T-helper 1 cell (primary cell): ENCODE results near the gene BLOC1S2.
"Not testable (repeated sequence)": the region's sequence is repeated elsewhere in the genome, so short reads cannot be mapped to it uniquely, and the experiment has no call there.

Experiments used
- DNase-seq, 5 donors: peaks; one replicate each; pipeline ENCODE4 v3.0.0-alpha.2; 2012 to 2020

BLOC1S2 gene

DNA sequence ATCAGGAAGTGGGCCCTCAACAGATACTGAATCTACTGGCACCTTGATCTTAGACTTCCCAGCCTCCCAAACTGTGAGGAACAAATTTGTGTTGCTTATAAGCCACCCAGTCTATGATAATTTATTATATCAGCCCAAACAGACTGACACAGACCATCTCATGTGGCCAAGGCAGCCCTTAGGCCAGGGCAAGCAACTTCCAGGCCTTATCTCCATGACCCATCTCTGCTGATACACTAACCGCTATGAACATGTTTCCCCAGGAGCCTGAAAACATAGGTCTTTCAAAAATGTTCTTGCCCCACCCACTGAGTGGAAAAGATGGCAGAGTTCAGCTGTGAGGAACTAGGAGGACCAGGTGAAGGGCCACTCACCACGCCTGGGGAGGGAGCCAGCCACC is 3.2 kb upstream of the BLOC1S2 start:
- no peak for DNase-seq

- DNase-seq, result no peak
Measured at GRCh38 chr10:100288196-100288595, 1.7 kb upstream of the BLOC1S2 start.

DNA sequence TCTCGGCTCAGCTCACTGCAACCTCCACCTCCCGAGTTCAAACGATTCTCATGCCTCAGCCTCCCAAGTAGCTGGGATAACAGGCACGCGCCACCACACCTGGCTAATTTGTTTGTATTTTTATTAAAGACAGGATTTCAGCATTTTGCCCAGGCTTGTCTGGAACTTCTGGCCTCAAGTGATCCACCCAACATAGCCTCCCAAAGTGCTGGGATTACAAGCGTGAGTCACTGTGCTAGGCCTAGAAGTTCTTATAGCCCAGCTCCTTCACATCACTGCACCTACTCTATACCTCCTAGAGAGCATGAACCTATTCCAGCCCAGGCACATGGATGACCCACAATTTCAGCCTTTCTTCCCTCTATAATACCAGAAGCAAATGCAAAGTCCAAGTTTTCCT is 1.3 kb upstream of the BLOC1S2 start:
- no peak for DNase-seq

DNA sequence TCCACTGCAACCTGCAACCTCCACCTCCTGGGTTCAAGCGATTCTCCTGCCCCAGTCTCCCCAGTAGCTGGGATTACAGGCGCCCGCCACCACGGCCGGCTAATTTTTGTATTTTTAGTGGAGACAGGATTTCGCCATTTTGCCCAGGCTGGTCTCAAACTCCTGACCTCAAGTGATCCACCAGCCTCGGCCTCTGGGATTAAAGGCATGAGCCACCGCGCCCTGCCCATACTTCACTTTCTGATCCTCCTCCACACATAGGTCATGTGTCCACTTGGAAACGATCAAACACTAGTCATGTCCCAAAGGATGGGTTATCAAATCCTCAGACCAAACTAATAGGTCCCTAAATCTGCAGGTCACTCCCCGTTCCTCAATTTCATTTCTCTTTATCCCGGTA is 1.2 kb downstream of the BLOC1S2 start:
- DNase-seq, result not testable (repeated sequence)

DNA sequence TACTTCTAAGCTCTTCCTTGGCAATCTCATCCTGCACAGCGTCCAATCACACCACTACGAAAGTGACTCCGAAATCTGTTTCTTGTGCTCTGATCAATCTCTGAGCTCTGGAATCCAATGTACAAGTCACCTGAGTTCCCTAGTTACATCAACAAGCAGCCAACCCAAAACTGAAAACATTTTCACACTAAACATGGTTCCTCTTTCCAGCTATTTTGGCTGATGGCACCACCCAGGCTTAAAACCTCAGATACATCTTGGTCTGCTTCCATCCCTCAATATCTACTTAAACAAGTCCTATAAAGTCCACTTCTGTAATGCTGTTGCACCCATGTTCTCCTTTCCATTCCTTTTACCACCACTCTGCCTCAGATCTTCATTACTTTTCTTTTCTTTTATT is 3.6 kb downstream of the BLOC1S2 start:
- DNase-seq, result no peak

- not testable (repeated sequence) for DNase-seq
Measured at GRCh38 chr10:100276971-100277370, 9.5 kb downstream of the BLOC1S2 start.

GRCh38 chr10:100267239-100268104 is 19.0 kb downstream of the BLOC1S2 start, which contains the start of gene CWF19L1:
Gene CWF19L1 (minus strand): TSS chr10:100267638. CDS start chr10:100267593, 45 bp downstream.
- peak; percentile 47 to 79 (median 61) for DNase-seq

DNA sequence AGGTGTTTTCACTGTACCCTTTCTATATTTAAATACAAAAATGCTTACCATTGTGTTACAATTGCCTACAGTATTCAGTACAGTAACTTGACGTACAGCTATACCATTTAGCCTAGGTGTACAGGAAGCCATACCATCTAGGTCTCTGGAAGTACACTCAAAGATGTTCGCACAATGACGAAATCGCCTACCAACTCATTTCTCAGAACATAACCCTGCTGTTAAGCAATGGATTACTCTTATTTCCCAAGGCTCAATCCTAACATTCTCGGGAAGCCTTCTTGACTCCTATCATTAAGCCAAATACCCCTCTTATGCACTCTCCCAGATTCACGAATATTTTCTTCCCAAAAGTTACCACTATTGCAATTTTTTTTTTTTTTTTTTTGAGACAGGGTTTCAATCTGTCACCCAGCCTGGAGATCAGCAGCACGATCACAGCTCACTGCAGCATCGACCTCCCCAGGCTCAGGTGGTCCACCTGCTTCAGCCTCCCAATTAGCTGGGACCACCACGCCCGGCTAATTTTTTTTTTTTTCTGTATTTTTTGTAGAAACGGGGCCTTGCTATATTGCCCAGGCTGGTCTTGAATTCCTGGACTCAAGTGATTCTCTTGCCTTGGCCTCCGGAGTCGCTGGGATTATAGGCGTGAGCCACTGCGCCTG is 20.5 kb downstream of the BLOC1S2 start:
- DNase-seq, result no peak

DNA sequence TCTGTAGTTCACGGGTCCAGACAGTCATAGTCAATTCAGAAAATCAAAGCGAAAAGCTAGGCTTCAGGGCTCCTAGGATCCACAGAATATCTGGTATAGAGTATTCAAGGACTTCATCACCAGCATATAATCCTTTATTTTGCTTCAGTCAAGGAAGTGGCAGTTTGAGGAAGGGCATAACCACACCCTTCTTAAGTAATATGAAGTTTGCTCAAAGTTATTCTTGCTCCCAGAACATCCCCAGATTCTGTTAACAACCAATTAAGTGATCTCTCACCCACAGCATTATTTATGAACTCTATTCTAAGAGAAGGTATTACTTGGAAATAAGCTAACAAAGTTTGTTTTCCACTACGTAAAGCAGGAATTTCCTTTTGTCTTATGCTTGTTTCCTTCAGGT is 32.3 kb downstream of the BLOC1S2 start:
- DNase-seq, result no peak

- no peak for DNase-seq
Measured at GRCh38 chr10:100253041-100253440, 33.4 kb downstream of the BLOC1S2 start.

GRCh38 chr10:100248820-100249219 is 37.7 kb downstream of the BLOC1S2 start:
- no peak for DNase-seq

GRCh38 chr10:100245484-100246220 is 40.8 kb downstream of the BLOC1S2 start:
- no peak for DNase-seq

DNA sequence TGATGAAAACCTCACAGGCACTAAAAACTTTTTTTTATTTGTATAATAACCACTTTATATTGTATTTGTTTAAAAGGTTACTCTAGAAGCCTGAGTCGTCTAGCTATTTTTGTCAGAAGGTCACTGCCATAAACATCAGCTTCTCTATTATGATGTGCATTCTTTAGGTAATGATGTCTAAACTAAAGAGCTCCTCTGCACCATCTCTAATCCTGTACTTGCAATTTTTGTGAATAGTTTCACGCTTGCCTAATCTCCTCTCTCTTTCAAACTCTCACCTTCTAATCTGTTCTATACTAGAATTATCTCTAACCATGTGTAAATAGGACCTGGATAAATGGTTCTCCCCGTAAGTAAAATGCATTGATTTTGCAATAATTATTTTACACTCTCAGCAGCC is 46.6 kb downstream of the BLOC1S2 start:
- DNase-seq, result no peak

- DNase-seq, result no peak
Measured at GRCh38 chr10:100238429-100238828, 48.1 kb downstream of the BLOC1S2 start.

DNA sequence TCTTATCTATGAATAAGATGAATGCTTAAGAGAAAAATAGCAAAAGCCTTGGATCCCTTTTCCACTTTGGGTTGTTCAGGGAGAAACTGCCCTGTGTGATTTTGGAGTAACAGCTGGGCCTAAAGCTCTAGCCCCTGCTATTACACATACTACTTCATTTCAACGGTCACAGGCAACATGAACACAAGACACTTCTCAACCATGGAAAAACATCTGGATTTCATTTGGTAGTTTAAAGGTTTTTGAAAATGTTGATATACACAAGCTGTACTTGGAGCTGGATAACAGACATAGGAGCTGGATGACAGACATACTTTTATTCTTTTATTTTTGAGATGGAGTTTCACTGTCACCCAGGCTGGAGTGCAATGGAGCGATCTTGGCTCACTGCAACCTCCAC is 54.4 kb downstream of the BLOC1S2 start:
- DNase-seq, result no peak

DNA sequence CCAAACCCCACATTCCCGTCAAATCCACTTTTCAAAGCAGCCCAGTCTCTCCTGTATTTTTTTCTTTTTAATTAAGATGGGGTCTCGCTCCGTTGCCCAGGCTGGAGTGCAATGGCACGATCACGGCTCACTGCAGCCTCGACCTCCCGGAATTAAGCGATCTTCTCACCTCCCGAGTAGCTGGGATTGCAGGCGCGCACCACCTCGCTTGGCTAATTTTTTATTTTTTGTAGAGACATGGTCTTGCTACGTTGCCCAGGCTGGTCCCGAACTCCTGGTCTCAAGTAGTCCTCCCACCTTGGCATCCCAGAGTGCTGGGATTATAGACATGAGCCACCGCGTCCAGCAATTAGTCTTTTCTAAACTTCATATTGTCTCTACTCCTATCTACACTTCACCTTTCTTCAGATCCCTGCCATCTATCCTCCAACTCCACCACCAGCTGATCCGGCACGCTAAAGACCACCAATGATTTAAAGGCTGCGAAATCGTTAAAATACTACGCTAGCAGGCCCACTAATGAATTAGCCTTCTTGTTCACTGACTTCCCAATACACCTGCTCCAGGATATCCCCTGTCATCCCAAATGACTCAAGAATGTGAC is 56.6 kb downstream of the BLOC1S2 start:
- DNase-seq, result no peak

GRCh38 chr10:100223879-100224278 is 62.6 kb downstream of the BLOC1S2 start:
- no peak for DNase-seq
